NCI-H2081 treated with DMSO at 0.1 percent for 48 hours (cell line): Measurements from ENCODE around the gene CHD9.
"Not testable (repeated sequence)": the region's sequence is repeated elsewhere in the genome, so short reads cannot be mapped to it uniquely, and the experiment has no call there.

Experiments
- DNase-seq: peaks from one replicate; lab custom pipeline; 2025; lab: John Stamatoyannopoulos, UW

CHD9 gene

GRCh38 chr16:53054670-53055485, at the start of gene CHD9:
CHD9 (plus strand) TSS chr16:53054991; CDS start chr16:53156090, 101,099 bp downstream.
- DNase-seq: peak; percentile 18

DNA sequence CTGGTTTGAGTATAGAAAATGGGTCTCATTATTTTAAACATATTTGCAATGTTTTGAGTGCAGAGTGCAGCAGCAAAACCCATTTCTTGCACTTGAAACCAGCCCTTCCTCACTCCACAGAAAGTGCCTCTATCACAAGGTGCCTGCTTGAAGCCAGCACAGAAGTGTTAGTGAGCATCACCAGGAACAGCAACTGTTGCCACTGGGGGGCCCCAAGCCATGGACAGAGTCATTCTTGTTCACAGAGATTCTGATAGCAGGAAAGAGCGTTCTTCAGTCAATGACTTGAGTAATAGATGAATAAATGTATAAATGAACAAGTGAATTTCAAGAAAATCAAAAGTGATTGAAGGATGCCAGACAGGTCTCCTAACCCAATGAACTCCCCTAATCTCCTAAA, 47.7 kb upstream of the CHD9 start:
- DNase-seq: no peak

- no peak for DNase-seq
Measured at GRCh38 chr16:53014287-53014686, 40.5 kb upstream of the CHD9 start.

- DNase-seq: no peak
Measured at GRCh38 chr16:53018834-53019416, 35.9 kb upstream of the CHD9 start.

- peak; percentile 1 for DNase-seq
Measured at GRCh38 chr16:53022374-53022773, 32.4 kb upstream of the CHD9 start.

GRCh38 chr16:53024045-53024444, 30.7 kb upstream of the CHD9 start:
- DNase-seq: no peak

DNA sequence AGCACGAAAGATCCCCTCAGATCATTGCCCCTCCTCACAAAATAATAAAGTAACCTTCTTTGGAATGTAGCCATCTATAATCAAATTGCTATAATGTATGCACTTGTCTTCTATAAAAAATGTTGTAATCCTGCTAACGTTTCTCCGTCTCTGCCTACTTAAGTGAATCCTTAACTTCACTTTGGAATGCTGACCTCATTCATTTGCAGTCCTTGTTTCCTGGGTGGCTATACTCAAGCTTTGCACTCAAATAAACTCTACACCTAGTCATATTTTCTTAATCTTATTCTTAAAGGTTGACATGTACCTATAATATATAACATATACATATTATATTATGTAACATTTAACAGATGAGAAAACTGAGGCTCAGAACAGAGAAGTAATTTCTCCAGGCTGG, 24.8 kb upstream of the CHD9 start:
- no peak for DNase-seq

GRCh38 chr16:53031323-53031942, 23.4 kb upstream of the CHD9 start:
- DNase-seq: no peak

GRCh38 chr16:53034306-53034705, 20.5 kb upstream of the CHD9 start:
- DNase-seq: no peak

GRCh38 chr16:53035176-53035942, 19.4 kb upstream of the CHD9 start:
- DNase-seq: no peak

GRCh38 chr16:53036066-53036465, 18.7 kb upstream of the CHD9 start:
- no peak for DNase-seq

GRCh38 chr16:53036711-53037110, 18.1 kb upstream of the CHD9 start:
- not testable (repeated sequence) for DNase-seq

- DNase-seq: no peak
Measured at GRCh38 chr16:53040788-53041187, 14.0 kb upstream of the CHD9 start.

- DNase-seq: no peak
Measured at GRCh38 chr16:53041320-53042051, 13.3 kb upstream of the CHD9 start.

DNA sequence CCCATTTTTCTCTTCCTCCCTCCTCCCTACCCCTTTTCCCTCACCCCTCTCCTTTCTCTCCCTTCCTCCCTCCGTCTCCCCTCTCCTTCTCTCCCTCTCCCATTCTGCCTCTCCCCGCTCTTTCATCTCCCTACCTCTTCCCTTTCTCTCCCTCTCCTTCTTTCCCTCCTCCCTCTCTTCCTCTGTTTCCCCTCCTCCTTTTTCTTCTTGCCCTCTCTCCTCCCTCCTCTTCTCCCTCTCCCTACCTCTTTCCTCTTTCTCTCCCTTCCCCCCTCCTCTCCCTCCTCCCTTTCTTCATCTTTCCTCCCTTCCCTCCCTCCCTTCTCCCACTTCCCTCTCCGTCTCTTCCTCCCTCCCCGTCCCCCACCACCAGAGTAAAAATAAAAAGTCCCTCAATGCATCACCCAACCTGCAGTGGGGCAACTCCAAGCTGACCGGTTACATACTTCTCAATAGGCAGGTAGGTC, 12.5 kb upstream of the CHD9 start:
- no peak for DNase-seq

GRCh38 chr16:53043428-53043831, 11.4 kb upstream of the CHD9 start:
- DNase-seq: no peak

DNA sequence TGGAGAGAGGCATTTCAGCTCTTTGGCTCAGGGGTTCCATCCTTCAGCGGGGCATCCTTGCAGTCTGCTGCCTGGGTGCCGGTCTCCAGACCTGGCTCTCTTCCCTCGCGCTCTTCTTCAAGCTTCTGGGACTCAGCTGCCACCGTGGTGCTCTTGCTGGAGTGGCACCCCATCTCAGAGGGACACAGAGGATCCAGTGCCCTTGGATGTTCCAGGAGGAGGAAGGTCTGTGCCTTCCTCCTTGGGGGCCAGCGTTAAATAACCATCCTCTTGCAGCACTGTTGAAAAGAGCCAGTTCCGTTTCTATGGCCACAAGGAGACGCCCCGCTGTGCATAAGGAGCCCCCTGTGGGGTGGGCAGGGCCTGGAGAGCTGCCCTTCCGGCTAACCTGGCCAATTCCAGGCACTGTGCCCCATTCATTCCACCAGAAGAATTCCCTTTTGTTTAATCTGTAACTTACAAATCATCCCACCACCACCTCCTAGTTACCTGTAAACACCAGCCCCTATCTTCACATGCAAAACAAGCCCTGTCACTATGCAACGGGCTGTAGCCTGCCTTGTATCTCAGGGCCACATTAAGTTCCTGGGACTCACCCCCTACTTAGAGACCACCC, 10.7 kb upstream of the CHD9 start:
- DNase-seq: no peak

DNA sequence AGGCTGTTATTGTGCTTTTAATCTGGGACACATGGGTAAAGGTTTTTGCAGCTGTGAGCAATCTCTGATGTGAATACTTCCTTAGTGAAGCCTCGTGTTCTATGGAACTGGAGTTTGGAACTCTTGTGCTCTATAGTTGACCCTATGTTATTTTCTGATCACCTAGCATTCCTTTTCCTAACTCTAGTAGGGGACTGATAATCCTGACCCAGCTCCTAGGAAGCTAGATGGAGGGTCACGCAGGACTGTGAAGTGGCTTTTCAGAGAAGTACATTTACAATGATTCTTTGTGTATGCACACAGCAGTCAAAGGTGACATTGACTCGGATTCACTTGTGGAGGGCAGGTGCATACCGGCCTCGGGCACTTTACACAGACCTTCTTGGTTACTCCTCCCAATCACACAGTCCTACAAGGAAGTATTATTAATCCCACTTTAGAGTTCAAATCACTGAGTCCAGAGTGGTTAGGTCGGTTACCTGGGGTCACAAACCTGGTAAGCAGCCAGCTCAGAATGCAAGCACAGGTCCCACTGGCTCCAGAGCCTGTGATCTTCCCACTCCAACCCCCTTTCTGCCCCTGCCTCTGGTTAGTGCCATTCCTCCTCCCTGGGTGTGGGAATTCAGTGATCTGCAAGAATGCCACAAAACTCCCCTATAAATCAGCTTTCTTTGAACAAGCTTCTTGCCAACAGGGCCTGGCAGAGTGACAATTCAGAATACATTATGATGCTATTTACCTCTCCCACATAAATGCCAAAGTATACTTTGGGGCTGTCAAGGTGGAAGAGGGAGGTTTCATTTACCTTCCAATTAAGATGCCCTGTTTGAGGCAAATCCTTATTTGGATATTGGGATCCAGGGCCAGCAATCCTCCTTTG, 9.2 kb upstream of the CHD9 start:
- DNase-seq: no peak

- not testable (repeated sequence) for DNase-seq
Measured at GRCh38 chr16:53047515-53047914, 7.3 kb upstream of the CHD9 start.
